Thyroid gland (tissue), 4 donors: ENCODE measurements around the gene NFE2L2.

ENCODE experiments used
- CTCF ChIP-seq, 6 experiments: fragments of 200-600 bp in 3 of 6; fragments of 450-650 bp in 3 of 6; sonication (generic) in 3 of 6; IDR thresholded peaks; one replicate each; pipeline ENCODE4 v1.5.1; 2016 to 2019; ENCODE audit warnings: antibody characterized with exemption in 6 of 6, mild to moderate bottlenecking in 2 of 6, inconsistent platforms in 1 of 6, moderate library complexity in 1 of 6
- POLR2A ChIP-seq, 2 donors: fragments of 450-650 bp; IDR thresholded peaks; one replicate each; pipeline ENCODE4 v1.6.1; 2017; ENCODE audit warnings: antibody characterized with exemption in 2 of 2, mild to moderate bottlenecking in 2 of 2, moderate library complexity in 1 of 2

GRCh38 chr2:177298191-177298590, 33.7 kb upstream of the NFE2L2 start:
- no peak for TF ChIP-seq CTCF (IDR thresholded peaks at IDR 0.05)
- no peak for TF ChIP-seq POLR2A (IDR thresholded peaks at IDR 0.05)
